ENCODE measurements around the gene HOMEZ.
"Not testable (repeated sequence)": the region's sequence is repeated elsewhere in the genome, so short reads cannot be mapped to it uniquely, and the experiment has no call there.

Gene HOMEZ

DNA sequence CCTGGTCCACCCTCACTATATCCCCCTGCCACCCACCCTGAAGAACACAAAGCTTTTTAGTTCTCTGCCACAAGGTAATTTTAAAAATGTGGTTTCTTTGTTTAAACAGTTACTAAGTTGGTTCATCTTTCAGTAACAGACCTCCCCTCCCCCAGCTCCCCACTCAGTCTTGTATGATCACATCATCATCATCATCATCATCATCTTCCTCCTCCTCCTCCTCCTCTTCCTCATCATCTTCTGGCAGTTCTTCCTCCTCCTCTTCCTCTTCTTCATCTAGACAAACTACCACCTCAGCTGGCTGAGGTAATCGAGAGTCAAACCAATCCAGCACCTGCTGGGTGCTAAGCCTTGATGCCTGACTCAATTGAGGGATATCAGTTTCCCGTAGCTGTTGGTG lies 10.5 kb downstream of the HOMEZ start:
- DNase-seq, result no peak

DNA sequence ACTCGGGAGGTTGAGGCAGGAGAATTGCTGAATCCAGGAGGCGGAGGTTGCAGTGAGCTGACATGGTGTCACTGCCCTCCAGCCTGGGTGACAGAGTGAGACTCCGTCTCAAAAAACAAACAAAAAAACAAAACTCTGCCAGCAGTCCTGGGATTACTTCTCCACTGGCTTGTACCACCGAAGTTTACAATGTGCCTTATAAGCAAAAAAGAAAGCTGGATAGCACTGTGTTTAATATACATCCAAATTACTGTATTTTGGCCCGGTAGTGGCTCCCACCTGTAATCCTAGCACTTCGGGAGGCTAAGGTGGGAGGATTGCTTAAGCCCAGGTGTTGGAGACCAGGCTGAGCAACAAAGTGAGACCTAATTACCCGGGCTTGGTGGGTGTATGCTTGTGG lies 16.7 kb downstream of the HOMEZ start:
- DNase-seq, result no peak

DNA sequence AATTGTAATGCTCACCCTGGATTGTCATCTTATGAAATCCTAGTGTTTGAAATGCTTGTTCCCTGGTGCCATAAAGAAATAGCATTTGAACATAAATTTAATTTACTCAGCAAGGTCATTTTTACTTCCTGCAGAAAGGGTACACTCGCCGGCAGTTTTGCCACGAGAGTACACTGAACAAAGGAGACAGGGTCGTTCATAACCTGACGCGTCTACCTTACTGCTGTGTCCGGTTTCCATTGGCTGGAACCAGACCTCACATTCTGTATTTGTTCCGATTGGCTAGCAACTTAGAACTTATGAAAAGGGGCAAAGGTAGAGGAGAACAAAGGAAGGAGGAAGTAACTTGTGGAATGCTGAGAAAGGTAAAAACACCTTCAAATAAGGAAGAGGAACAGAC lies 25.1 kb downstream of the HOMEZ start:
- DNase-seq, result not testable (repeated sequence)

- no peak for DNase-seq
Measured at GRCh38 chr14:23259426-23259825, 26.5 kb downstream of the HOMEZ start.

DNA sequence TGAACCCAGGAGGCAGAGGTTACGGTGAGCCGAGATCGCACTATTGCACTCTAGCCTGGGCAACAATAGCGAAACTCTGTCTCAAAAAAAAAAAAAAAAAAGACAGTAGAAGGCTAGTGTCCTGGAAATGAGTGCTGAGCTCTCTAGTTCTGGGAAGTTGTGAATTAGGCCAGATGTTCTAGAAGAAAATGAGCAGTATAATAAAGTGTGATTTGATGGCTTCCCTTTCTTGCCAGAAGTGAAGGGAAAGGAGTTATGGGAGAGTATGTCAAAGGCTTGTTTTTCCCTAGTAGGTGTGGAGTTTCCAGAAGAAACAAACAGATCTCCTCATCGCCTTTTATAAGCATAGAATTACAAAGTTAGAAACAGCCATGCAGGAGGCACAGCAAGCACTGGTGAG lies 27.7 kb downstream of the HOMEZ start:
- no peak for DNase-seq

- DNase-seq, result no peak
Measured at GRCh38 chr14:23252420-23253333, 33.3 kb downstream of the HOMEZ start.

- no peak for DNase-seq
Measured at GRCh38 chr14:23252006-23252405, 33.9 kb downstream of the HOMEZ start.

DNA sequence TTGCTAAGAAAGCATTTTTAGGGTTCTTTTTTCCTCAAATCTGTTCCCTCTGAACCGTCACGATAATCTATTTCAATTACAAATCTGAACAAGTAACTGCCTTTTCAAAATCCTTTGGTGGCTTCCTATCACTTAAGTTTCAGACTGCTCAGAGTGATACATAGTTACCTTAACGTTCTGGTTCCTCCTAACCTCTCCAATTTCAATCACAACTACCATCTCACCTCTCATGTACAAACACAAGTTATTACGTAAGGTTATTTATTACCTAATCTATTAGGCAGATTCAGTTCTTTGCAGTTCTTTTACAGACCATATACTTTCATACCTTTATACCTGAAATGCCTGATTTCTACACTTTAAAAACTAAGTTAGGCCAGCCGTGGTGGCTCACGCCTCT lies 36.1 kb downstream of the HOMEZ start:
- no peak for DNase-seq

DNA sequence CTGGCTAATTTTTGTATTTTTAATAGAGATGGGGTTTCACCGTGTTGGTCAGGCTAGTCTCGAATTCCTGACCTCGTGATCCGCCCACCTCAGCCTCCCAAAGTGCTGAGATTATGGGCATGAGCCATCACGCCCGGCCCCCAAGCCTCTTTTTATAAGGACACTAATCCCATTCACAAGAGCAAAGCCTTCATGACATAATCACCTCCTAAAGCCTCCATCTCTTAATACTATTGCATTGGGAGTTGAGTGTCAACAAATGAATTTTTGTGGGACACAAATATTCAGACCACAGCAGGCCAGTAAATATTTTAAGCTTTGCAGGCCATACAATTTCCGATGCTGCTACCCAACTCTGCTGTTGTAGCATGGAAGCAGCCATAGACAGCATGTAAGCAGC lies 37.3 kb downstream of the HOMEZ start:
- DNase-seq, result no peak

DNA sequence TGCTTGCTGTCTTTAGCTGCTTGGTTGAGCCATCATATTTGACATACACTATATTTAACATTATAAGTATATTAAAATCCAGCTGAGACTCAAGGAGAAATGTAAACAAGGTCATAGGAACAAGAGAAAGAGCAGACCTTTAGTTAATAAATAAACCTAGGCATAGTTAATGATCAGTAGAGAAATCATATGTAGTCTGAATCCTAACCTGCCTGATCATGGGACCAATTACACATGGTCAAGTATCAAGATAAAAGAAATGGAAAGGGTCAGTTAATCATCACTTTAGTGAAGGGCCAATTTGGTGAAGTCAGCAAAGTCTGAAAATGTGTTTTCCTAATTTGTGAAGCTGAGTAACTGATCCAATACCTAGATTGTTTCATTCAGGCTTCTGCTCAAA lies 40.6 kb downstream of the HOMEZ start:
- no peak for DNase-seq

- no peak for DNase-seq
Measured at GRCh38 chr14:23243066-23243465, 42.9 kb downstream of the HOMEZ start.

- DNase-seq, result no peak
Measured at GRCh38 chr14:23242076-23242475, 43.9 kb downstream of the HOMEZ start.

DNA sequence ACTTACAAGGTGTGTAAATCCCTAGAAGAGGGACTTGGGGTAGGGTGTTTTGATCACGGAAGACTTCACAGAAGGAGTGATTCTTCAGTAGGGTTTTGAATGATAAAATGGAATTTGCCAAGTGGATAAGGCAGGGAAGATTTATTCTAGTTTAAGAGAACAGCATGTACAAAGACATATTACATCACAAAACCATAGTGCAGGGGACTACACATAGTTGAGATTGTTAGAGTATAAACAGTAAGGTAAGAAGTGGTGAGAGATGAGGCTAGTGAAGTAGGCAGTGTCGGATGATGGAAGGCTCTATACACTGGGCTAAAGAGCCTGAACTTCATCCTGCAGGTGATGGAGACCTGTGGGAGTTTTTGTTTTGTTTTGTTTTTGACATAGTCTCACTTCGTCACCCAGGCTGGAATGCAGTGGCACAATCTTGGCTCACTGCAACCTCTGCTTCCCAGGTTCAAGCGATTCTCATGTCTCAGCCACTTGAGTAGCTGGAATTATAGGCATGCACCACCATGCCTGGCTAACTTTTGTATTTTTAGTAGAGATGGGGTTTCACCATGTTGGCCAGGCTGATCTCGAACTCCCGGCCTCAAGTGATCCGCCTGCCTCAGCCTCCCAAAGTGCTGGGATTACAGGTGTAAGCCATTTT lies 44.7 kb downstream of the HOMEZ start:
- DNase-seq, result not testable (repeated sequence)

DNA sequence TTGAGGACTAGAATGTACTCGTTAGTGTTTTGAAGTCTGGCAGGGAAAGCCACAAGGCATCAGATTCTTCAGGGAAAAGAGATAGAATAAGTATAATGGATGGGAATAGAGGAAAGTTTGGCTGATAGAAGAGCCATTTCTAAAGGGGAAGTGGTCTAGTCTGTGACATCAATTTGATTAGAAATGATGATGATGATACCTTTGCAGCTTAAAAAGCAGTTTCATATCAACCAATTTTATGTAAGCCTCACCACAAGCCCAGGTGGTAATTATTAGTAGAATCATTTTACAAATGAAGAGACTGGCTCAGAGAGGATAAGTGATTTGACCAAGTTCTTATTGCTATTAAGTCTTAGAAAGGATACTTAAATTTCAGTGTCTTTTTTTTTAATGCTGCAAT lies 45.3 kb downstream of the HOMEZ start:
- DNase-seq, result no peak

DNA sequence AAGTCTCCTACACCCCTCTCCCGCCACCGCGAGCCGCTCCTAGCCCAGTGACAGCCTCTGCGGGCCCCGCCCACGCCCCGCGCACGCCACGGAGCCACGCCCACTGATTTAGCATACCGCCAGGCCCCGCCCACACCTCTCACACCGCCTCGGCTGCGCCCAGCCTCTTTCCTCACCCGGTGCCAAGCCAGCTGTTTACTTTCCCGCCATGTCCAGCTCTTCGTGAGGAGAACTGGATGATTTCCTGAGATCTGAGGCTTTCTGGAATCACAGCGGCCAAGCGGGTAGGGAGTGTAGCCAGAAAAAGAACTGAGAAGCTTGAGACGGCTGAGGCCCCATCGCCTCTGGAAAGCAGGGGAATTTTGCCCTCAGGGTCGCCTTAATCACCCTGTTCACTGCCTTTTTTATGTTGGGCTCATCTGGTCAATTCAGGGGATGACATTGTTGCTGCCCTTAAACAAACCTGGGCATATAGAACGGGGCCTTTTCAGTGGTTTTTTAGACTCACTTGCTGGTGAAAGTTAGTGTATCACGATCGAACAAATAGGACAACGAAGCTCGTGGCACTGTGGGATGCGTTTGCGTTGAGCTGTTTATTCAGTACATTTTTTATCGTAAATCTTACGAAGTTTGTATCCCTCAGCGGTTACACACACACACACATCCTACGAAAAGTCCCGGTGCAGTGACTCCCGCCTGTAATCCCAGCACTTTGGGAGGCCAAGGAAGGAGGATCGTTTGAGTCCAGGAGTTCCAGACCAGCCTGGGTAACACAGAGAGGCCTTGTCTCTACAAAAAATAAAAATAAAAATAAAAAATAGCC lies 47.9 kb downstream of the HOMEZ start, which contains the start of gene RNF212B:
Gene RNF212B (plus strand): TSS at position 165 of the 823 bp plus-strand sequence. CDS start 2,410 bp downstream, outside the sequence.
- peak; percentile 58 for DNase-seq

GRCh38 chr14:23232241-23232808 lies 53.6 kb downstream of the HOMEZ start:
- not testable (repeated sequence) for DNase-seq

DNA sequence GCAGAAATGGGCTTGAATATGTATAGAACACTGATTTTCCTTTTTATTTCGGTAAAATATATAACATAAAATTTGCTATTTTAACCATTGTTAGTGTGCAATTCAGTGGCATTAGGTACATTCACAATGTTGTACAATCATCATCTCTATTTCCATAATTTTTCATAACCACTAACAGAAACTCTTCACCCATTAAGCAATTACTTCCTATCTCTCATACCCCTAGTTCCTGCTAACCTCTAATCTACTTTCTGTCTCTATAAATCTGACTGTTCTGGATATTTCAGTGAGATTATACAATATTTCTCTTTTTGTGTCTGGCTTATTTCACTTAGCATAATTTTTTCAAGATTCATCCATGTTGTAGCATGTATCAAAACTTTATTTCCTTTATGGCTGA lies 57.1 kb downstream of the HOMEZ start:
- DNase-seq, result no peak

DNA sequence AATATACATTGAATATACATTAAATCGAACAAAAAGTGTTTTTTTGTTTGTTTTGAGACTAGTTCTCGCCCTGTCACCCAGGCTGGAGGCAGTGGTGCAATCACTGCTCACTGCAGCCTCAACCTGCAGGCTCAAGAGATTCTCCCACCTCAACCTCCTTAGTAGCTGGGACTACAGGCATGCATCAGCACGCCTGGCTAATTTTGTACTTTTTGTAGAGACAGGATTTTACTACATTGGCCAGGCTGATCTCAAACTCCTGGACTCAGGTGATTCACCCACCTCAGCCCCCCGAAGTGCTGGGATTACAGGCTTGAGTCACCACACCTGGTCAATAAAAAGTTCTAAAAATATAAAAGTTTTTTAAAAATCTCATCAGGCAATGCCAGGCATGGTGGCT lies 58.4 kb downstream of the HOMEZ start:
- no peak for DNase-seq

- DNase-seq, result not testable (repeated sequence)
Measured at GRCh38 chr14:23224958-23225357, 61.0 kb downstream of the HOMEZ start.

Measured in T-helper 9 cell (primary cell).